Sigmoid colon (tissue), 7 donors: ENCODE data around the gene VPS33B. TPM values are rescaled to one million over a fixed set of nuclear protein-coding genes. Genes with fewer than 3 reads are reported as not detected.
"Not testable (repeated sequence)": the region's sequence is repeated elsewhere in the genome, so short reads cannot be mapped to it uniquely, and the experiment has no call there.

Experiments
- DNase-seq: peaks from one replicate; pipeline ENCODE4 v3.0.0-alpha.2; 2019
- H3K27ac ChIP-seq, 4 donors: fragments of 200-600 bp; sonication (generic); one replicate each; pipeline ENCODE4 v1.5.1; 2016 to 2019; ENCODE audit warnings: mild to moderate bottlenecking in 1 of 4
- H3K27me3 ChIP-seq, 3 donors: fragments of 200-600 bp; sonication (generic); one replicate each; pipeline ENCODE4 v1.5.1; 2019; ENCODE audit warnings: mild to moderate bottlenecking in 1 of 3
- H3K36me3 ChIP-seq, 4 donors: fragments of 200-600 bp; sonication (generic); one replicate each; pipeline ENCODE4 v1.5.1; 2016 to 2019
- H3K4me1 ChIP-seq, 4 donors: fragments of 200-600 bp; sonication (generic); one replicate each; pipeline ENCODE4 v1.5.1; 2017 to 2019
- H3K4me3 ChIP-seq, 4 donors: fragments of 200-600 bp; sonication (generic); one replicate each; pipeline ENCODE4 v1.5.1; 2017 to 2019; ENCODE audit warnings: mild to moderate bottlenecking in 2 of 4, moderate library complexity in 1 of 4
- H3K9me3 ChIP-seq, 4 donors: fragments of 200-600 bp in 3 of 4; sonication (generic) in 3 of 4; one replicate each; pipeline versions ENCODE4 v1.5.1 to v1.6.1; 2013 to 2019
- CTCF ChIP-seq, 4 experiments: fragments of 450-650 bp in 3 of 4; fragments of 200-600 bp in 1 of 4; IDR thresholded peaks; one replicate each; pipeline ENCODE4 v1.5.1; 2016 to 2019; ENCODE audit warnings: antibody characterized with exemption in 4 of 4, mild to moderate bottlenecking in 3 of 4, moderate library complexity in 2 of 4
- EP300 ChIP-seq, 4 donors: sonication (generic); formaldehyde crosslinking; IDR thresholded peaks; one replicate each; pipeline ENCODE4 v1.6.1; 2017; ENCODE audit warnings: antibody characterized with exemption in 4 of 4
- POLR2A ChIP-seq, 2 donors: fragments of 450-650 bp; IDR thresholded peaks; one replicate each; pipeline ENCODE4 v1.6.1; 2016; ENCODE audit warnings: antibody characterized with exemption in 2 of 2, mild to moderate bottlenecking in 2 of 2, moderate library complexity in 2 of 2
- POLR2AphosphoS5 ChIP-seq, 4 donors: sonication (generic); formaldehyde crosslinking; IDR thresholded peaks; one replicate each; pipeline ENCODE4 v1.6.1; 2017; ENCODE audit warnings: antibody characterized with exemption in 4 of 4
- WGBS, 2 donors: extraction: QIAGEN DNeasy Blood & Tissue Kit; methylation state at CpG; one replicate each; pipeline ENCODE4 v1.1.7; 2013; 5-methylcytosine and 5-hydroxymethylcytosine counted together
- intact Hi-C: fragments of 100-400 bp; cut with DNase I; formaldehyde crosslinking; loops from one replicate; pipeline ENCODE4 v1.15.1; 2023
- polyA plus RNA-seq, 3 donors: library from polyadenylated mRNA; stranded (reverse); fragments of 200-250 nt; gene quantifications; one replicate each; pipeline ENCODE4 v1.2.3, GENCODE V29; 2013
- total RNA-seq, 4 donors: library from RNA; depleted of rRNA; stranded (reverse); fragments of >200 nt; gene quantifications; one replicate each; pipeline ENCODE4 v1.1.0, GENCODE V29; 2016
- donor health status: healthy with polysubstance abuse.
- donor health status: Bipolar disorder and iron deficiency.
- donor health status: healthy.

Gene VPS33B
- total and polyA plus RNA-seq, 7 donors: 6.6 to 13.4 (median 8.3) TPM

- H3K36me3 ChIP-seq: no peaks in the 10 kb centered on the region
- no peaks in the 10 kb centered on the region for H3K9me3 ChIP-seq
- WGBS, 2 donors: 14 to 32% methylated on average over 12 of the region's 12 CpGs
- H3K27me3 ChIP-seq: peaks cover 0 to 9% (median 0%) of the 10 kb centered on the region in 3 donors
- intact Hi-C loops: loop anchor here (2.0 kb wide), 1 partner anchor 95 kb away; the partner anchor contains the start of gene RCCD1
- no peak overlapping the region for H3K27ac ChIP-seq
- H3K4me3 ChIP-seq: no peak overlapping the region
- no peak for TF ChIP-seq POLR2A (IDR thresholded peaks at IDR 0.05)
- TF ChIP-seq POLR2AphosphoS5 (IDR thresholded peaks at IDR 0.05): no peak
- peak; percentile 43 to 62 (median 50) for TF ChIP-seq CTCF (IDR thresholded peaks at IDR 0.05)
- TF ChIP-seq EP300 (IDR thresholded peaks at IDR 0.05): no peak
- DNase-seq: peak; percentile 73
- no peaks in the 10 kb centered on the region for H3K4me1 ChIP-seq
Observed at GRCh38 chr15:91049378-91050127, 27.2 kb upstream of the VPS33B start.

- H3K4me3 ChIP-seq: no peak overlapping the region
- no peaks in the 10 kb centered on the region for H3K27me3 ChIP-seq
- 3 to 6% methylated on average over 3 of the region's 4 CpGs for WGBS, 2 donors
- intact Hi-C loops: no loop called here
- no peaks in the 10 kb centered on the region for H3K36me3 ChIP-seq
- no peak for DNase-seq
- H3K4me1 ChIP-seq: no peaks in the 10 kb centered on the region
- TF ChIP-seq POLR2A (IDR thresholded peaks at IDR 0.05): no peak
- no peak for TF ChIP-seq EP300 (IDR thresholded peaks at IDR 0.05)
- TF ChIP-seq POLR2AphosphoS5 (IDR thresholded peaks at IDR 0.05): no peak
- no peak for TF ChIP-seq CTCF (IDR thresholded peaks at IDR 0.05)
- H3K9me3 ChIP-seq: no peaks in the 10 kb centered on the region
- no peak overlapping the region for H3K27ac ChIP-seq
Observed at GRCh38 chr15:91047545-91048199, 25.3 kb upstream of the VPS33B start.

GRCh38 chr15:91046056-91046455 lies 23.7 kb upstream of the VPS33B start:
- H3K27me3 ChIP-seq, H3K4me1 ChIP-seq, DNase-seq, H3K27ac ChIP-seq, H3K36me3 ChIP-seq, H3K9me3 ChIP-seq, intact Hi-C loops, H3K4me3 ChIP-seq: not testable (repeated sequence)

DNA sequence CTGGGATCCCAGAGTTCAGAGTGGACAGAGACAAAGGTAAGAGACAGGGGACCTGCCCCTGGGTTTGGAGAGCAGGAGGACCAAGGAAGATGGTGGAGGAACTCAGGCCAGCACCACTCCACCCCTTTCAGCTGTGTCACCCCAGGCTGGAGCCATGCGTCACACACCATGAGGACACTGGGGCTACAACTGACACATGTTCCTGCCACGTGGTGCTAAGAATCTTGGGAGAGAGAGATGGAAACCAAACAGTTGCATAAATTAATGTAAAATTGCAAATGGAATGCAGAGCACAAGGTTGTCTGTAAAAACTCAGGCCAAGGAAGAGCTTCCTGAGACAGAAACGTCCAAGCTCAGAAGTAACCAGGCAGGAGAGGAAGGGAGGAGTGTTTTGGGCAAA lies 22.7 kb upstream of the VPS33B start:
- H3K9me3 ChIP-seq: no peaks in the 10 kb centered on the region
- intact Hi-C loops: no loop called here
- WGBS, 2 donors: 68 to 78% methylated on average over 3 of the region's 3 CpGs

DNA sequence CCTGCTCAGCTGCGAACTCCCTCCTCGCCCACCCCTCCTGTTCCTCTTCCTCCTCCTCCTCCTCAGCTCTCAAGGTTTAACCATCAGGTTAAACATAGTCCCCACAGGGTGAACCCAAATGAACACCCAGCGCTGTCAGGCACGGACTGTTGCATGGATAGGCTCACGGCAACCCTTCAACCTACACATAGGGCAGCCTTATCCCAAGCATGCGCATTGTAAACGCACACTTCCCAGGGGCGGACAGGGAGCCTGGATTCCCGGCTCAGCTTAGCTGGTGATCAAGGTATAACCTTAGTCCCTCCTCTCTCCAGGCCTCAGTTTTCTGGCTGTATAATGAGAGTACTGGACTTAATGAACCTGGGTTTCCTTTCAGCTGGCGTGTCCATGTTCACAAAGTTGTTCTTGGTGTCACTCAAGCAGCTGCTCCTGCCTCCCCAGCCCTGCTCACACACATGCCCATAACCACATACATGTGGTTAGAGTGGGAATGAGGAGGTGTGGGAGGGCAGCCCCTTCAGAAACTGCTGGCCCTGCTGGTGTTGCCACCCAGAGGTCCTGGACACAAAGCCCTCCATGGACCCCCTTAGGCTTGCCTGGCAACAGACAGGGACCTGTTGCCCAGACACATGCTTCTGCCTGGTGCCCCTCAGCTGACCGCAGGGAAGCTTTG lies 20.9 kb upstream of the VPS33B start:
- no peak overlapping the region for H3K27ac ChIP-seq
- no peaks in the 10 kb centered on the region for H3K36me3 ChIP-seq
- H3K4me3 ChIP-seq: no peak overlapping the region
- no peak for DNase-seq
- intact Hi-C loops: no loop called here
- no peaks in the 10 kb centered on the region for H3K4me1 ChIP-seq
- no peaks in the 10 kb centered on the region for H3K9me3 ChIP-seq
- WGBS, 2 donors: 89 to 93% methylated on average over 11 of the region's 11 CpGs
- no peaks in the 10 kb centered on the region for H3K27me3 ChIP-seq
- TF ChIP-seq EP300 (IDR thresholded peaks at IDR 0.05) (no peak), POLR2A (IDR thresholded peaks at IDR 0.05) (no peak), CTCF (IDR thresholded peaks at IDR 0.05) (no peak), POLR2AphosphoS5 (IDR thresholded peaks at IDR 0.05) (no peak)

More for the DNA sequence above, 22.7 kb upstream of the VPS33B start:
- DNase-seq: no peak
- H3K4me3 ChIP-seq: no peak overlapping the region
- no peaks in the 10 kb centered on the region for H3K36me3 ChIP-seq
- TF ChIP-seq POLR2A (IDR thresholded peaks at IDR 0.05) (no peak), EP300 (IDR thresholded peaks at IDR 0.05) (no peak), POLR2AphosphoS5 (IDR thresholded peaks at IDR 0.05) (no peak)
- no peak overlapping the region for H3K27ac ChIP-seq
- H3K4me1 ChIP-seq: no peaks in the 10 kb centered on the region
- no peaks in the 10 kb centered on the region for H3K27me3 ChIP-seq
